A549 (cell line): Measurements from ENCODE around the gene HSFX3. TPM values are rescaled to one million over a fixed set of nuclear protein-coding genes. Genes with fewer than 3 reads are reported as not detected.

Experiments used
- ATAC-seq, 2 experiments: fragments of 200-7000 bp in 1 of 2; fragments of >200 bp in 1 of 2; cut with Nextera tagmentation in 1 of 2; cut with Tn5 transposase in 1 of 2; 3 replicates each; pipeline versions ENCODE4 v1.8.0 to v1.9.1; 2018 to 2020; ENCODE audit warnings: mild to moderate bottlenecking in 1 of 2, moderate library complexity in 1 of 2
- CTCF ChIA-PET: fragments of 300-600 bp; sonication (Branson Sonifier 250); formaldehyde crosslinking; extraction: SDS; loops from one replicate; lab custom pipeline; 2021; ENCODE audit warnings: antibody characterized with exemption, inconsistent platforms; lab: Yijun Ruan, JAX
- POLR2A ChIA-PET: fragments of 350-600 bp; formaldehyde crosslinking; extraction: SDS; loops from one replicate; lab custom pipeline; 2021; ENCODE audit warnings: antibody characterized with exemption, inconsistent platforms; lab: Yijun Ruan, JAX
- DNase-seq, 2 experiments: peaks; one replicate each; pipeline versions ENCODE4 v3.0.0 to v3.0.0-alpha.2; 2011 to 2016; ENCODE audit warnings: low read depth in 1 of 2, low spot score in 1 of 2
- FAIRE-seq: peaks from 2 replicates; lab custom pipeline; 2011; peaks lifted over from hg19 to GRCh38; lab: Jason Lieb, UNC
- H3K27ac ChIP-seq, 2 experiments: fragments of >200 bp; sonication (Bioruptor Twin); formaldehyde crosslinking; 3 replicates each; pipeline ENCODE4 v1.5.1; 2016 to 2017
- H3K4me1 ChIP-seq: fragments of >200 bp; sonication (Bioruptor Twin); formaldehyde crosslinking; 3 replicates; pipeline ENCODE4 v1.6.1; 2016
- H3K4me2 ChIP-seq: fragments of >200 bp; sonication (Bioruptor Twin); formaldehyde crosslinking; 3 replicates; pipeline ENCODE4 v1.6.1; 2016
- H3K4me3 ChIP-seq: fragments of >200 bp; sonication (Bioruptor Twin); formaldehyde crosslinking; 3 replicates; pipeline ENCODE4 v1.5.1; 2016
- H3K9me3 ChIP-seq: fragments of >200 bp; sonication (Bioruptor Twin); formaldehyde crosslinking; 3 replicates; pipeline ENCODE4 v1.6.1; 2016
- CBX2 ChIP-seq: fragments of 200-600 bp; sonication (generic); IDR thresholded peaks from 2 replicates; pipeline ENCODE4 v1.6.1; 2016; ENCODE audit warnings: low read depth, mild to moderate bottlenecking, borderline replicate concordance
- CBX8 ChIP-seq: fragments of 200-600 bp; sonication (generic); IDR thresholded peaks from 2 replicates; pipeline ENCODE4 v1.6.1; 2016
- CHD2 ChIP-seq: fragments of 150-350 bp; IDR thresholded peaks from 2 replicates; pipeline ENCODE4 v1.6.1; 2014; ENCODE audit warnings: low read length; ENCODE audit not compliant: partially characterized antibody
- EHF ChIP-seq: fragments of 250-450 bp; sonication (Bioruptor Pico); IDR thresholded peaks from 2 replicates; pipeline ENCODE4 v1.5.0; 2020; ENCODE audit warnings: mild to moderate bottlenecking
- EHMT2 ChIP-seq: fragments of 200-600 bp; sonication (generic); IDR thresholded peaks from 2 replicates; pipeline ENCODE4 v1.6.1; 2016; ENCODE audit warnings: antibody characterized with exemption, low read depth, mild to moderate bottlenecking, moderate library complexity
- EP300 ChIP-seq, 2 experiments: fragments of >200 bp; sonication (Bioruptor Twin); formaldehyde crosslinking; IDR thresholded peaks; 2 replicates in 1 of 2; 3 replicates in 1 of 2; pipeline ENCODE4 v1.6.1; 2016 to 2017
- FOSB ChIP-seq: fragments of 250-450 bp; sonication (Bioruptor Pico); IDR thresholded peaks from 2 replicates; pipeline ENCODE4 v1.5.0; 2020; ENCODE audit warnings: mild to moderate bottlenecking, moderate library complexity
- FOXS1 ChIP-seq: fragments of 250-450 bp; sonication (Bioruptor Pico); IDR thresholded peaks from 2 replicates; pipeline ENCODE4 v1.5.0; 2020; ENCODE audit warnings: mild to moderate bottlenecking, moderate library complexity
- GATA3 ChIP-seq: IDR thresholded peaks from 2 replicates; pipeline ENCODE4 v1.6.1; 2012; ENCODE audit warnings: borderline replicate concordance
- JUN ChIP-seq, 2 experiments: fragments of >200 bp; sonication (Bioruptor Twin); formaldehyde crosslinking; IDR thresholded peaks; 2 replicates in 1 of 2; 3 replicates in 1 of 2; pipeline ENCODE4 v1.6.1; 2016 to 2017
- MAZ ChIP-seq: fragments of 150-350 bp; IDR thresholded peaks from 2 replicates; pipeline ENCODE4 v1.6.1; 2014; ENCODE audit warnings: antibody characterized with exemption, low read depth, low read length, borderline replicate concordance
- NPAS2 ChIP-seq: fragments of 250-450 bp; sonication (Bioruptor Pico); IDR thresholded peaks from 2 replicates; pipeline ENCODE4 v1.8.0; 2022; ENCODE audit warnings: mild to moderate bottlenecking, moderate library complexity, borderline replicate concordance
- NR3C1 ChIP-seq: fragments of >200 bp; sonication (Bioruptor Twin); formaldehyde crosslinking; IDR thresholded peaks from 3 replicates; pipeline ENCODE4 v1.6.1; 2017
- PHF8 ChIP-seq: fragments of 200-600 bp; sonication (generic); IDR thresholded peaks from 2 replicates; pipeline ENCODE4 v1.6.1; 2016; ENCODE audit warnings: low read depth, mild to moderate bottlenecking, antibody characterized with exemption, moderate library complexity, borderline replicate concordance
- POLR2AphosphoS2 ChIP-seq: conservative IDR thresholded peaks from 2 replicates; pipeline ENCODE4 v1.6.1; 2012; ENCODE audit warnings: low read length, improper control_type of control experiment, inconsistent platforms
- RCOR1 ChIP-seq: fragments of 150-350 bp; IDR thresholded peaks from 2 replicates; pipeline ENCODE4 v1.6.1; 2014; ENCODE audit warnings: antibody characterized with exemption, low read length, low read depth
- SREBF2 ChIP-seq: fragments of 450-650 bp; IDR thresholded peaks from 2 replicates; pipeline ENCODE4 v1.6.1; 2014; ENCODE audit warnings: mild to moderate bottlenecking, moderate library complexity
- ZFP36 ChIP-seq: fragments of 450-650 bp; IDR thresholded peaks from 2 replicates; pipeline ENCODE4 v1.6.1; 2014; ENCODE audit warnings: borderline replicate concordance; ENCODE audit not compliant: partially characterized antibody
- ZSCAN20 ChIP-seq: fragments of 250-450 bp; sonication (Bioruptor Pico); IDR thresholded peaks from 2 replicates; pipeline ENCODE4 v1.8.0; 2022; ENCODE audit warnings: mild to moderate bottlenecking, moderate library complexity
- WGBS: methylation state at CpG from one replicate; pipeline ENCODE4 v1.1.6; 2017; ENCODE audit errors: missing lambda C conversion rate; 5-methylcytosine and 5-hydroxymethylcytosine counted together
- polyA plus RNA-seq, 4 experiments: library from polyadenylated mRNA; depleted of rRNA in 3 of 4; stranded (reverse); fragments of >200 nt; fragmentation: RNase III in 1 of 4; extraction: RNeasy Plus Mini Kit Qiagen cat#74134 plus additional on column Dnase treatment in 1 of 4; gene quantifications; 2 replicates in 3 of 4; 3 replicates in 1 of 4; pipeline ENCODE4 v1.2.3, GENCODE V29; 2011 to 2017
- TF ChIP-seq, protein P1 (sequence below): fragments of 450-650 bp; IDR thresholded peaks from 2 replicates; pipeline ENCODE4 v1.6.1; 2014; ENCODE audit warnings: antibody characterized with exemption
- TF ChIP-seq, protein P2 (sequence below): fragments of 150-350 bp; IDR thresholded peaks from 2 replicates; pipeline ENCODE4 v1.6.1; 2014; ENCODE audit warnings: low read depth, mild to moderate bottlenecking, low read length
- TF ChIP-seq, protein P3 (sequence below): fragments of >200 bp; sonication (Bioruptor Twin); formaldehyde crosslinking; IDR thresholded peaks from 3 replicates; pipeline ENCODE4 v1.5.1; 2016

HSFX3 gene
- polyA plus RNA-seq, 2 of the 4 experiments (the other 2 are of a cell fraction), result not detected

DNA sequence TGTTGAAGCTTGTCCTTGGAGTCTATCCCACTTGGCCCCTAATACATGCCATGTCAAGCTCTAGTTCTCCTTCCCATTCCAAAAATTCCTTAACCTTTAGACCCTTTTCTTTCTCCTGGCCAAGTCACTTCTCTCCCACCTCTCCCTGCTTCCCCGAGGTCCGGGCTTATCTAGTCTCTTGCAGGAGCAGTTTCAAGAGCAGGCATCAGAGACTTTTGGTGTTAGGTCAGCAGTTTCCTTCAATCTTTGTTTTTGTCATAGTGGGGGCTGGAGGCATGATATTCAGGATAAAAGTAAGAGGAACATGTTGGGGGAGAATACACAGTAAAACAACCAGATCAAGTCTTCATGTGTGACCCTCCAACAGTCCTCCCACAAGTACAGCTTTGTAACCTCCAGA lies 33.1 kb downstream of the HSFX3 start:
- ATAC-seq (no peak), FAIRE-seq (no peak), DNase-seq (no peak)
- no peaks in the 10 kb centered on the region for H3K4me1 ChIP-seq
- H3K9me3 ChIP-seq, result no peaks in the 10 kb centered on the region
- 100% methylated on average over 2 of the region's 2 CpGs for WGBS
- H3K4me2 ChIP-seq, result no peak overlapping the region
- no peak overlapping the region for H3K4me3 ChIP-seq
- POLR2A ChIA-PET, result no interaction called here
- no peak overlapping the region for H3K27ac ChIP-seq
- CTCF ChIA-PET, result no interaction called here
- TF ChIP-seq CBX8 (no peak), CBX2 (no peak), EP300 (IDR thresholded peaks at IDR 0.05) (no peak), CHD2 (no peak), PHF8 (no peak), NR3C1 (no peak), FOXS1 (no peak)
- TF ChIP-seq, protein P1, sequence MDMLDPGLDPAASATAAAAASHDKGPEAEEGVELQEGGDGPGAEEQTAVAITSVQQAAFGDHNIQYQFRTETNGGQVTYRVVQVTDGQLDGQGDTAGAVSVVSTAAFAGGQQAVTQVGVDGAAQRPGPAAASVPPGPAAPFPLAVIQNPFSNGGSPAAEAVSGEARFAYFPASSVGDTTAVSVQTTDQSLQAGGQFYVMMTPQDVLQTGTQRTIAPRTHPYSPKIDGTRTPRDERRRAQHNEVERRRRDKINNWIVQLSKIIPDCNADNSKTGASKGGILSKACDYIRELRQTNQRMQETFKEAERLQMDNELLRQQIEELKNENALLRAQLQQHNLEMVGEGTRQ, result no peak

DNA sequence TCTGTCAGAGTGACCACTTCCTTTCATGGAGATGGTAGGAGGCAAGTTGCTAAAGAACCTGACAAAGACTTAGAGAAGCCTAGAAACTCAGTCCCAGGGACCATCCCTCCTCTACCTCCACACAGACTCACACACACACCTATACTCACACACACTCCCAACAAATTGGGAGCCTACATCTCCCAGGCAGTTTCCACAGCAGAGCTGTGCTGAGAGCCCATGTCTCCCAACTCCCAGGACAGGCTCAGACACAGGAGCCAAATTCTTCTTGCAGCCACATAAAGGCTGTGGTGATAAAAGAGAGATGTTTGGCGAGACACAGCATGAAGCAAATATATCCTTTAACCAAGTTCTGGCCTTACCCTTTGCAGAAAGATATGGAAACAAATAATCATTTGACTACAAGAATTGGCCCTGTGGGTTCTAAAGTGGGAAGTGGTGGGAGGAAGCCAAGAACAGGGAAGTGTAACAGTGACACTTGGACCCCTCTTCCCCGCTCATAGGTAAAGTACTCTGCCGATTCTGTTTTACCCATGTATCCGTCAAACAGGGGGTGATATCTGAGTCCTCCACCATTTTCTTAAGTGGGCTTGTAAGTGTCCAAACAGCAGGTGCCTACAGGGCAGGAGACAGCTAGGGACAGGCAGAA lies 33.6 kb downstream of the HSFX3 start:
- POLR2A ChIA-PET, result no interaction called here
- DNase-seq, result no peak
- no peaks in the 10 kb centered on the region for H3K9me3 ChIP-seq
- H3K4me3 ChIP-seq, result no peak overlapping the region
- CTCF ChIA-PET, result interaction anchor here (0.8 to 1.1 kb wide), 2 partner anchors 10 to 12 kb away, joined by 3 to 4 read pairs; no protein-coding TSS in a partner anchor
- no peak overlapping the region for H3K27ac ChIP-seq
- no peak for FAIRE-seq
- TF ChIP-seq POLR2AphosphoS2 (no peak), FOSB (CRISPR knock-in tag) (no peak), RCOR1 (no peak), MAZ (no peak), GATA3 (no peak), EHF (CRISPR knock-in tag) (no peak), JUN (IDR thresholded peaks at IDR 0.05) (no peak), ZFP36 (no peak), SREBF2 (no peak), NPAS2 (CRISPR knock-in tag) (no peak), EHMT2 (no peak), FOXS1 (no peak), ZSCAN20 (no peak)
- TF ChIP-seq, protein P2, sequence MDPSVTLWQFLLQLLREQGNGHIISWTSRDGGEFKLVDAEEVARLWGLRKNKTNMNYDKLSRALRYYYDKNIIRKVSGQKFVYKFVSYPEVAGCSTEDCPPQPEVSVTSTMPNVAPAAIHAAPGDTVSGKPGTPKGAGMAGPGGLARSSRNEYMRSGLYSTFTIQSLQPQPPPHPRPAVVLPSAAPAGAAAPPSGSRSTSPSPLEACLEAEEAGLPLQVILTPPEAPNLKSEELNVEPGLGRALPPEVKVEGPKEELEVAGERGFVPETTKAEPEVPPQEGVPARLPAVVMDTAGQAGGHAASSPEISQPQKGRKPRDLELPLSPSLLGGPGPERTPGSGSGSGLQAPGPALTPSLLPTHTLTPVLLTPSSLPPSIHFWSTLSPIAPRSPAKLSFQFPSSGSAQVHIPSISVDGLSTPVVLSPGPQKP, result no peak
- TF ChIP-seq, protein P3, sequence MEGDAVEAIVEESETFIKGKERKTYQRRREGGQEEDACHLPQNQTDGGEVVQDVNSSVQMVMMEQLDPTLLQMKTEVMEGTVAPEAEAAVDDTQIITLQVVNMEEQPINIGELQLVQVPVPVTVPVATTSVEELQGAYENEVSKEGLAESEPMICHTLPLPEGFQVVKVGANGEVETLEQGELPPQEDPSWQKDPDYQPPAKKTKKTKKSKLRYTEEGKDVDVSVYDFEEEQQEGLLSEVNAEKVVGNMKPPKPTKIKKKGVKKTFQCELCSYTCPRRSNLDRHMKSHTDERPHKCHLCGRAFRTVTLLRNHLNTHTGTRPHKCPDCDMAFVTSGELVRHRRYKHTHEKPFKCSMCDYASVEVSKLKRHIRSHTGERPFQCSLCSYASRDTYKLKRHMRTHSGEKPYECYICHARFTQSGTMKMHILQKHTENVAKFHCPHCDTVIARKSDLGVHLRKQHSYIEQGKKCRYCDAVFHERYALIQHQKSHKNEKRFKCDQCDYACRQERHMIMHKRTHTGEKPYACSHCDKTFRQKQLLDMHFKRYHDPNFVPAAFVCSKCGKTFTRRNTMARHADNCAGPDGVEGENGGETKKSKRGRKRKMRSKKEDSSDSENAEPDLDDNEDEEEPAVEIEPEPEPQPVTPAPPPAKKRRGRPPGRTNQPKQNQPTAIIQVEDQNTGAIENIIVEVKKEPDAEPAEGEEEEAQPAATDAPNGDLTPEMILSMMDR, result no peak
- TF ChIP-seq, protein P1, result no peak
- WGBS, result 62% methylated on average over 4 of the region's 4 CpGs
- H3K4me2 ChIP-seq, result no peak overlapping the region
- no peaks in the 10 kb centered on the region for H3K4me1 ChIP-seq
- ATAC-seq, result no peak
